ENCODE results near the gene ZNF384.

DNA sequence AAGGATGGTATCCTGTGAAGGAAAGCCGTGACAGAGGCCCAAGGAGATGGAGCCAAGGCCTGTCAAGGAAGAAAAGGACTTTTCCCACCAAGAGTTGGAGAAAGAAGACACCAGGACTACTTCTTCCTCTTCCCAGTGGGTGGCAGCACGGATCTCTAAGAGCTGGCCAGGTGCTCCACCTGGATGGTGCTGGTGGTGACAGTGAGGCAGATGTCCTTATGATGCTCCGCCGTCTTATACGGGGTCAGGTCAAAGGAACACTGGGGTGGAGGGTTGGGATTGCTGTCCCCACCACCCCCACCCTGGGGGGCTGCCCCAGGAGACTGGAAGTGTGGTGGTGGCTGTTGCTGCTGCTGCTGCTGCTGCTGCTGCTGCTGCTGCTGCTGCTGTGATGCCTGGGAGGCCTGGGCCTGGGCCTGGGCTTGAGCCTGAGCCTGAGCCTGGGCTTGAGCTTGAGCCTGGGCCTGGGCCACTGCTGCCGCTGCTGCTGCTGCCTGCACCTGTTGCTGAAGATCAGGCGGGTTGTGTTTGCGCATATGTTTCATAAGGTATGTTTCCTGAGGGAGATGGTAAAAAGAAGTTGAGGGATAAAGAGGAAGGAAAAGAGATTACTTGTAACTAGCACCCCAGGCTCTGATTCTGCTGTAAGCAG, 21.5 kb downstream of the ZNF384 start:
- TF ChIP-seq ZNF274 (IDR thresholded peaks at IDR 0.05; ENCODE audit: low read depth, low read length), result no peak
- TF ChIP-seq YY1 (IDR thresholded peaks at IDR 0.05; ENCODE audit: insufficient read depth, insufficient read length), result no peak
- TF ChIP-seq SUZ12 (IDR thresholded peaks at IDR 0.05; ENCODE audit: extremely low read depth, insufficient read depth, insufficient read length), result no peak
